Measurements from ENCODE around the gene GGT5.
"Not testable (repeated sequence)": the region's sequence is repeated elsewhere in the genome, so short reads cannot be mapped to it uniquely, and the experiment has no call there.

Gene GGT5

GRCh38 chr22:24232124-24232523 lies 12.8 kb downstream of the GGT5 start:
- FAIRE-seq = no peak

- no peak for FAIRE-seq
Measured at GRCh38 chr22:24231706-24232105, 13.2 kb downstream of the GGT5 start.

- FAIRE-seq = no peak
Measured at GRCh38 chr22:24230911-24231656, 13.8 kb downstream of the GGT5 start.

GRCh38 chr22:24225951-24226350 lies 18.9 kb downstream of the GGT5 start:
- no peak for FAIRE-seq

GRCh38 chr22:24225044-24225601 lies 19.8 kb downstream of the GGT5 start:
- no peak for FAIRE-seq

- no peak for FAIRE-seq
Measured at GRCh38 chr22:24224468-24224867, 20.4 kb downstream of the GGT5 start.

- no peak for FAIRE-seq
Measured at GRCh38 chr22:24219750-24220149, 25.1 kb downstream of the GGT5 start.

GRCh38 chr22:24217384-24217783 lies 27.5 kb downstream of the GGT5 start:
- no peak for FAIRE-seq

GRCh38 chr22:24216541-24217209 lies 28.2 kb downstream of the GGT5 start:
- FAIRE-seq = no peak

GRCh38 chr22:24214467-24215285 lies 30.2 kb downstream of the GGT5 start:
- no peak for FAIRE-seq

- FAIRE-seq = peak; percentile 57
Measured at GRCh38 chr22:24213111-24213510, 31.8 kb downstream of the GGT5 start.

- FAIRE-seq = not testable (repeated sequence)
Measured at GRCh38 chr22:24211716-24212115, 33.2 kb downstream of the GGT5 start.

GRCh38 chr22:24210409-24210808 lies 34.5 kb downstream of the GGT5 start:
- FAIRE-seq = not testable (repeated sequence)

GRCh38 chr22:24209687-24210086 lies 35.2 kb downstream of the GGT5 start:
- no peak for FAIRE-seq

- FAIRE-seq = no peak
Measured at GRCh38 chr22:24209016-24209415, 35.9 kb downstream of the GGT5 start.

- FAIRE-seq = peak; percentile 85
Measured at GRCh38 chr22:24208012-24208749, 36.7 kb downstream of the GGT5 start.

GRCh38 chr22:24207264-24208011 lies 37.4 kb downstream of the GGT5 start:
- FAIRE-seq = no peak

GRCh38 chr22:24206460-24207263 lies 38.2 kb downstream of the GGT5 start:
- FAIRE-seq = not testable (repeated sequence)

- no peak for FAIRE-seq
Measured at GRCh38 chr22:24205438-24206195, 39.3 kb downstream of the GGT5 start.

- not testable (repeated sequence) for FAIRE-seq
Measured at GRCh38 chr22:24203856-24204255, 41.0 kb downstream of the GGT5 start.
